ENCODE measurements around the gene FOXK2. TPM values are rescaled to one million over a fixed set of nuclear protein-coding genes. Genes with fewer than 3 reads are reported as not detected.
"Not testable (repeated sequence)": the region's sequence is repeated elsewhere in the genome, so short reads cannot be mapped to it uniquely, and the experiment has no call there.

The FOXK2 gene
- total RNA-seq, 4 donors from 2014 or later: 35.8 to 61.0 (median 38.4) TPM

DNA sequence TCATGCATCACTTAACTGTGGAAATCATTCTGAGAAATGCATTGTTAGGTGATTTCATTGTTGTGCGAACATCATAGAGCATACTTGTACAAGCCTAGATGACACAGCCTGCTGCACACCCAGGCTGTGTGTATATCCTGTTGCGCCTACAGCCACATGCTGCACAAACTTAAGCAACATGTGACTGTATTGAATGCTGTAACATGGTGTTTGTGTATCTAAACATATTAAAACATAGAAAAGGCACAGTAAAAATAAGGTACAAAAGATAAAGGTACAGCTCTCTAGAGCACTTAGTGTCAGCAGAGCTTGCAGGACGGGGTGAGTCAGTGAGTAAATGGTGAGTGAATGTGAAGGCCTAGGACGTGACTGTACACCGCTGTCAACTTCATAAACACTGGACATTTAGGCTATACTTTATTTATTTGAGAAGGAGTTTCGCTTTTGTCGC is 11.9 kb downstream of the FOXK2 start:
- no peak for TF ChIP-seq CTCF (IDR thresholded peaks at IDR 0.05)
- ATAC-seq (ENCODE audit: low FRiP score): no peak
- DNase-seq (ENCODE audit: low spot score): no peak

GRCh38 chr17:82534401-82534812 is 14.9 kb downstream of the FOXK2 start:
- no peak for ATAC-seq (ENCODE audit: low FRiP score)
- no peak for DNase-seq (ENCODE audit: low spot score)
- no peak for TF ChIP-seq CTCF (IDR thresholded peaks at IDR 0.05)

- ATAC-seq (ENCODE audit: low FRiP score) (peak; percentile 52), DNase-seq (ENCODE audit: low spot score) (no peak)
- TF ChIP-seq CTCF (IDR thresholded peaks at IDR 0.05): no peak
These were observed 17.1 kb downstream of the FOXK2 start for GRCh38 chr17:82536512-82537201.

GRCh38 chr17:82537228-82537627 is 17.7 kb downstream of the FOXK2 start:
- DNase-seq (ENCODE audit: low spot score): not testable (repeated sequence)

DNA sequence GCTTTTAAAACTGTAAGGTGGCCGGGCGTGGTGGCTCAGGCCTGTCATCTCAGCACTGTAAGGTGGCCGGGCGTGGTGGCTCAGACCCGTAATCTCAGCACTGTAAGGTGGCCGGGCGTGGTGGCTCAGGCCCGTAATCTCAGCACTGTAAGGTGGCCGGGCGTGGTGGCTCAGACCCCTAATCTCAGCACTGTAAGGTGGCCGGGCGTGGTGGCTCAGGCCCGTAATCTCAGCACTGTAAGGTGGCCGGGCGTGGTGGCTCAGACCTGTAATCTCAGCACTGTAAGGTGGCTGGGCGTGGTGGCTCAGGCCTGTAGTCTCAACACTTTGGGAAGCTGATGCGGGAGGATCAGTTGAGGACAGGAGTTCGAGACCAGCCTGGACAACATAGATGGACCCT is 19.5 kb downstream of the FOXK2 start:
- not testable (repeated sequence) for DNase-seq (ENCODE audit: low spot score); ATAC-seq (ENCODE audit: low FRiP score)

More at GRCh38 chr17:82537228-82537627, 17.7 kb downstream of the FOXK2 start:
- ATAC-seq (ENCODE audit: low FRiP score): not testable (repeated sequence)

- TF ChIP-seq CTCF (IDR thresholded peaks at IDR 0.05): no peak
- ATAC-seq (ENCODE audit: low FRiP score) (no peak), DNase-seq (ENCODE audit: low spot score) (no peak)
These were observed 22.9 kb downstream of the FOXK2 start for GRCh38 chr17:82542439-82542838.

DNA sequence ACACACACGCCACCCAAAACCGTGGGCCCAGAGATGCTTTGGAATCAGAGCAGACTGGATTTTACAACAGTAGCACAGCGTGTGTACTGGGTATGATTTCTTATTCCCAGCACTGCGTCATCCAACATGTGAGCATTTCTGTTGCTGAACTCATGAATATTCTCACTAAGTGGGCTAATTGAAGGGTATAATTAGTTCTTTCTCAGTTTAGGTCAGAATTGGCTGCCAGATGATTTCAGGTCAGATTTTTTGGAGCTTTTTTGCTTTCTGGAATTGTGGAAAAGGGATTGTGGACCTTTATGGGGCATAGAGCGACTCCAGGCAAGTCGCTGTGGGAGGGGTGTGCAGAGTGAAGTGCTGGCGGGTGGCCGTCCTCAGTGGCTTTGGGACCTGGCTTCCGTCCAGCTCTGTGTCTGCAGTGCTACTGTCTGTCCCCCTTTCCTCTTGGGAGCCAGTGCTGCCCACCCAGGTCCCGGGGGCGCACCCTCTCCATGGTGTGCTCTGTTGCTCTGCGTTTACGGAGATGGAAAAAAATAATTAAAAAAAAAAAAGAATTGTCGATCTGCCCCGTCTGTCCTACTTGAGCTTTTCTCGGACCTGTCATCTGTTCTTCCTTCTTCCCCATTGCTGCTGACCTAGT is 25.0 kb downstream of the FOXK2 start:
- no peak for TF ChIP-seq CTCF (IDR thresholded peaks at IDR 0.05)
- DNase-seq (ENCODE audit: low spot score) (no peak), ATAC-seq (ENCODE audit: low FRiP score) (no peak)

- TF ChIP-seq CTCF (IDR thresholded peaks at IDR 0.05): no peak
- DNase-seq (ENCODE audit: low spot score): no peak
- ATAC-seq (ENCODE audit: low FRiP score): no peak
These were observed 25.5 kb downstream of the FOXK2 start for GRCh38 chr17:82545071-82545462.
